Measurements from ENCODE around the gene PNMA5.
A peak's percentile ranks its signal among the peaks of the same experiment; 100 is the strongest.
"Not testable (repeated sequence)": the region's sequence is repeated elsewhere in the genome, so short reads cannot be mapped to it uniquely, and the experiment has no call there.

The PNMA5 gene

GRCh38 chrX:152993933-152994332, at the start of gene PNMA5:
Gene PNMA5, minus strand, starts transcription at chrX:152994116. Its CDS starts 2,518 bp downstream, at chrX:152991598.
- DNase-seq, result peak in 2 of 10 donors; percentile 66 to 84
- intact Hi-C loops (cut with DNase I), result no loop called here

DNA sequence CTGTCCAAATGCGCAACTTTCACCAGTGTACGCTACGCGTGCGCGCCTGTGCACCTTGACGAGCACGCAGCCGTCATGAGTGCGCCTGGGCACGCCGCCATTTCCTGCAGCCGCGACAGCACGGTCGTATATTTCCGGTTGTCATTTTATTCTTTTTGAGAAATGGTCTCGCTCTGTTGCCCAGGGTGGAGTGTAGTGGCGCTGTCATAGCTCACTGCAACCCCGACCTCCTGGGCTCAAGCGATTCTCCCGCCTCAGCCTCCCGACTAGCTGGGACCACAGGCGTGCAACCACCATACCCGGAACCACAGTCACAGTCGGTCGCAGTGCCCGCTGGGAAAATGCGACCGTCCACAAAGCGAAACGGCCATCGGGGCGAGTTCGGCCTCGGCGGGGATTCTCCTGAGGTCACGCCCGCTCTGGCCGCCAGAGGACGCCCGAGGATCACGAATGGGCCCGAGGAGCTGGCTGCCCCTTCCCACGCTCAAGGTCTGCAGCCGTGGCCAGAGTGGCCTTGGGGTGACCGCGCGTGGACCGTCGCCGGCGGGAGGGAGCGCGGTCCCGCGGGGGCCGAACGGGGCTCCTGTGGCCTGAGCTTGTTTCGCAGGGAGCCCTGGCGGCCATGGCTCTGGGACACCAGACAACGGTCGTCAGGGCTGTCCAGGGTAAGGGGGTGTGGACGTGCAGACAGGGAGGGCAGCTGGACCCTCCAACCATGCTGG, 38.6 kb upstream of the PNMA5 start:
- intact Hi-C loops (cut with DNase I), result no loop called here
- DNase-seq, result peak; percentile 52 to 96 (median 74)

DNA sequence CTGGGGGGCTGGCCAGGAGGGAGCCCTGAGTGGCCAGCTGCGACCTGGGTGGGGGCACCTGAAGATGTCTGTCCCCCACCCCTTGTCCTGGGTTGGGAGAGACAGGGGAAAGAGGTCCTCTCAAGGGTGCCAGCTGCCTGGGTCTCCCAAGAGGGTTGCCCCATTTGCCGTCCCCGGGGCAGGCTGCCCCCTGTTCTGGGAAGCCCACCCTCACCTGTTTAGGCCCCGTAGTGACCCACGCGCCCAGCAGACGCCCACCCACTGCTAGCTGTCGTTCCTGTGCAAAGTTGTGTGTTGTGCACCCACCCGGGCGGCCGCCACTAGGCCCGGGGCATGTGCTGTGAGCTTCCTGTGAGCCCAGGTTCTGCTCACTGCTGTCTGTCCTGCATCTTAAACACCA, 36.9 kb upstream of the PNMA5 start:
- intact Hi-C loops (cut with DNase I), result no loop called here
- peak in 2 of 10 donors; percentile 73 to 76 for DNase-seq

DNA sequence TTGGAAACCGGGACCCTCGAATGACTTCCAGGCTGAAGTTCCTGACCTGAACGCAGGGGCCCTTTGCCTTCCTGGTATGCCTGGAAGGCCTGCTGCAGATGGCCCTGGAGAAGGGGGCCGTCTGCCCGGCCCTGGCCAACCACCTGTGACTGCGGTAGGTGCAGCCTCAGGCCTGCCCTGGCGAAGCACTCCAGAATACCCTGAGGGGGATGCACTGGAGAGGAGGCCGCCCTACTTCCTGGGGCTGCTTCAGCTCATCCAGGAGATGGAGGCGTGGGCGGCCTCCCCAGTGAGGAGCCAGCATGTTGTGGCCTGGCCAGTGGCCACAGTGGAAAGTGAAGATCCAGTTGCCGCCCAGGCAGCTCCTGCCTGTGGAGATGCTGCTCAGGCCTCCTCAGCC, 36.0 kb upstream of the PNMA5 start:
- DNase-seq, result peak in 1 of 10 donors; percentile 72
- intact Hi-C loops (cut with DNase I), result no loop called here

DNA sequence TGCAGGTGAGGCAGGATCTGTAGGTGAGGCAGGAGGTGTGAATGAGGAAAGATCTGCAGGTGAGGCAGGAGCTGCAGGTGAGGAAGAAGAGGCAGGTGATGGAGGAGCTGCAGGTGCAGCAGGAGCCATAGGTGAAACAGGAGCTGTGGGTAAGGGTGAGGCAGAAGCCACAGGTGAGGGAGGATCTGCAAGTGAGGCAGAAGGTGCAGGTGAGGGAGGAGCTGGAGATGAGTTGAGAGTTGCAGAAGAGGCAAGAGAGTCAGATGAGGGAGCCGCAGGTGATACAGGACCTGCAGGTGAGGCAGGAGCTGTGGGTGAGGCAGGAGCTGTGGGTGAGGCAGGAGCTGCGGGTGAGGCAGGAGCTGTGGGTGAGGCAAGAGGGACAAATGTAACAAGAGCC, 35.2 kb upstream of the PNMA5 start:
- intact Hi-C loops (cut with DNase I), result no loop called here
- DNase-seq, result no peak

GRCh38 chrX:153028487-153028886, 34.6 kb upstream of the PNMA5 start:
- DNase-seq; intact Hi-C loops (cut with DNase I): not testable (repeated sequence)

- DNase-seq; intact Hi-C loops (cut with DNase I): not testable (repeated sequence)
These were observed 32.6 kb upstream of the PNMA5 start for GRCh38 chrX:153026501-153026900.

GRCh38 chrX:153019166-153019565, 25.2 kb upstream of the PNMA5 start:
- intact Hi-C loops (cut with DNase I), result no loop called here
- no peak for DNase-seq

- DNase-seq; intact Hi-C loops (cut with DNase I): not testable (repeated sequence)
These were observed 23.3 kb upstream of the PNMA5 start for GRCh38 chrX:153017174-153017573.

DNA sequence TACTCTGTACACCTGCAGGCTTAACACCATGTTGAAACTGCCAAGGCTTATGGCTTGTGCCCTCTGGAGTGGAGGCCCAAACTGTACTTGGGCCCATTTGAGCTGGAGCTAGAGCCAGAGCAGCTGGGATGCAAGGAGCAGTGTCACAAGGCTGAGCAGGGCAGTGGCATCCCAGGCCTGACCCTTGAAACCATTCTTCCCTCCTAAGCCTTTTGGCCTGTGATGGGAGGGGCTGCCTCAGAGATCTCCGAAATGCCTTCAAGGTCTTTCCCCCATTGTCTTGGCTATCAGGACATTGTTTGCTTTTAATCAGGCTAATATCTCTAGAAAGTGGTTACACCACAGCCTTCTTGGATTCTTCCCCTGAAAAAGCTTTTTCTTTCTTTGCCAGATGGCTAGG, 10.9 kb upstream of the PNMA5 start:
- DNase-seq, result no peak
- intact Hi-C loops (cut with DNase I), result no loop called here

- intact Hi-C loops (cut with DNase I), result no loop called here
These were observed 10.1 kb upstream of the PNMA5 start for GRCh38 chrX:153003981-153004380.

DNA sequence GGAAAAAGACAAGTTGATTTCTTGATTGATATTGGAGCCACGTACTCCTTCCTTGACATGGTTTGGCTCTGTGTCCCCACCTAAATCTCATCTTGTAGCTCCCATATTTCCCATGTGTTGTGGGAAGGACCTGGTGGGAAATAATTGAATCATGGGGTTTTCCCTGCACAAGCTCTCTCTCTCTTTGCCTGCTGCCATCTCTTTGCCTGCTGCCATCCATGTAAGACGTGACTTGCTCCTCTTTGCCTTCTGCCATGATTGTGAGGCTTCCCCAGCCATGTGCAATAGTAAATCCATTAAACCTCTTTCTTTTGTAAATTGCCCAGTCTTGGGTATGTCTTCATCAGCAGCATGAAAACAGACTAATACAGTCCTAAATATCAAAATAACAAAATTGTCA, 8.3 kb upstream of the PNMA5 start:
- DNase-seq; intact Hi-C loops (cut with DNase I): not testable (repeated sequence)

More at GRCh38 chrX:153003981-153004380, 10.1 kb upstream of the PNMA5 start:
- DNase-seq, result no peak

DNA sequence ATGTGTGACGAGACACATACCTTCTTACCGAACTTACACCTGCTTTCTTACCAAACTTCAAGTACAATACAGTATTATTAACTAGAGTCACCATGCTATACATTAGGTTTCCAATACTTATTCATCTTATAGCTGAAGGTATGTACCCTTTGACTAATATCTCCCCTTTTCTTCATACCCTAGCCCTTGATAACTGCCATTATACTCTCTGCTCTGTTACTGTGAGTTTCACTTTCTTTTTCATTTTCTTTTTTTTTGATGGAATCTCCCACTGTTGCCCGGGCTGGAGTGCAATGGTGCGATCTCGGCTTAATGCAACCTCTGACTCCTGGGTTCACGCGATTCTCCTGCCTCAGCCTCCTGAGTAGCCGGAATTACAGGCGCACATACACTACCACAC, 3.4 kb upstream of the PNMA5 start:
- intact Hi-C loops (cut with DNase I), result no loop called here
- no peak for DNase-seq

- no peak for DNase-seq
- intact Hi-C loops (cut with DNase I), result no loop called here
These were observed 1.8 kb downstream of the PNMA5 start for GRCh38 chrX:152992115-152992514.

DNA sequence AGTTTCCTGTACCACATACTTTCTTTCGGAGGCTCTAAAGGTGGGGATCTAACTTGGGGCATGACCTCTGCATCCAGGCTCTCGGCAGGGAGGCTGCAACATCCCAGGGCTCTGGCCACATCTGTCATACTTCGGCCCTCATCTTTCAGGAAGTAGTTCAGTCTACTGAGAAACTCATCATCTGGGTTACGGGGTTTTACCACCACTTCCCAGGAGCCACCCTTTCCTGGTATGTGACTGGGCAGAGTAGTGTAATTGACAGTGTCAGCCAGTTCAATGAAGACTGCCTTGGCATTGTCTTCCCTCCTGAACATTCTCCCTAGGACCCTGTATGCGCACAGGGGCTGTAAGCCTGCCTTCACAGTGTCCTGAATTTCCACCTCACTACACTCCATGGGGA, 2.8 kb downstream of the PNMA5 start:
- DNase-seq, result no peak
- intact Hi-C loops (cut with DNase I), result no loop called here

DNA sequence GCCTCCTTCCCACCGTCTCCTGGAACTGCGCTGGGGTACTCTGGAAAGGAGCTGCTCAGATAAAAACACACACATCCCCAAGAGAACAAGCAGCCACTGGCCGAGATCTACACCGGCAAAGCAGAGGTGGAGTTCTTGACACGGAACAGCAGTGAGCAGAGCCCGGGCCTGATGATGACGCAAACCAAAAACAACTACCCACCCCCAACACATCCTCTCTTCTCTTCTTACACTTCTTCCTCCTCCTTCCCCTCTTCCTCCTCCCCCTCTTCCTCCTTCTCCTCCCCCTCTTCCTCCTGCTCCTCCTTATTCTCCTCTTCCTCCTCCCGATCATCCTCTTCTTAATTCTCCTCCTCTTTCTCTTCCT, 4.6 kb downstream of the PNMA5 start:
- peak in 1 of 10 donors; percentile 41 for DNase-seq
- intact Hi-C loops (cut with DNase I), result no loop called here

GRCh38 chrX:152988536-152989291, 5.2 kb downstream of the PNMA5 start:
- intact Hi-C loops (cut with DNase I), result no loop called here
- DNase-seq, result peak in 1 of 10 donors; percentile 80

DNA sequence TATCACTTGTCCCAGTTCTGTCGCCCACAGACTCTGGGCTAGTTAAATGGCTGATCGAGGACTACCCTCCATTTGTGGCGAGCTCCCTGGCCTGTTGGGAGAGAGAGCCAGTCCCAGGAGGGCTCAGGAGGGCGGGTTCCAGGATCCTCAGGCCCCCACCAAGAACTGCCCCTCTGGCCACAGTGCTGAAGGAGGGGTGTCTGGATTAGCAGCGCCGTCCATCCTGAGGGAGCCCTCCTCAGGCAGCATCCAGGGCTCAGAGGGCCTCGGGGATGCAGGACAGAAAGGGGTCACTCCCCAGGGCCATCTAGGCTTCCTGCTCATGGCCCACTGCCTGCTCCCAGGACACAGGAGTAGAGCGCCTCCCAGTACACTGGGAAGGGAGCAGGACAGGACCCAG, 6.1 kb downstream of the PNMA5 start:
- DNase-seq, result no peak
- intact Hi-C loops (cut with DNase I), result no loop called here

- intact Hi-C loops (cut with DNase I); DNase-seq: not testable (repeated sequence)
These were observed 6.8 kb downstream of the PNMA5 start for GRCh38 chrX:152987156-152987555.

- DNase-seq; intact Hi-C loops (cut with DNase I): not testable (repeated sequence)
These were observed 8.5 kb downstream of the PNMA5 start for GRCh38 chrX:152985383-152985782.

DNA sequence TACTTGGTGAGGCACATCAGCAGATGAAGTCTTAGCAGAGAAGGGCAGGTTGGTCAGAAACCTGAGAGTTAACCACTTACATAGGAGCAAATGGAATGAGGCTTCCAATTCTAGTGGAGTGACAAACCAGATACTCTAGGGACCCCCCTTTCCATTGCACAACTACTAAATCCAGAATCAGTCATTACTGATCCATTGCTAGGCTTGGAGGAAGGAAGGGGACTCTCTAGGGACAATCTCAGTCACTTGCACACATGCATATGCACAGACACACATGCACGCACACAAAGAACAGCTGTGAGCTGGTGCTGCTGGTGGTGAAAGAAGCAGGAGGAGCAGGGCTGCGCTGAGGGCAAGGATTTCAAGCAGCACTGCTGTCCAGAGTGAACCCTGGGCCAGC, 25.7 kb downstream of the PNMA5 start:
- intact Hi-C loops (cut with DNase I), result no loop called here
- no peak for DNase-seq

- intact Hi-C loops (cut with DNase I), result no loop called here
- no peak for DNase-seq
These were observed 33.8 kb downstream of the PNMA5 start for GRCh38 chrX:152960115-152960514.
